Hematopoietic multipotent progenitor cell treated with erythropoietin and hydrocortisone succinate and interleukin-3 and kit ligand, for 6 days (in vitro differentiated cells): ENCODE data around the gene GUCY2F.

Experiments
- DNase-seq: peaks from one replicate; pipeline ENCODE4 v3.0.0-alpha.2; 2015

The GUCY2F gene

DNA sequence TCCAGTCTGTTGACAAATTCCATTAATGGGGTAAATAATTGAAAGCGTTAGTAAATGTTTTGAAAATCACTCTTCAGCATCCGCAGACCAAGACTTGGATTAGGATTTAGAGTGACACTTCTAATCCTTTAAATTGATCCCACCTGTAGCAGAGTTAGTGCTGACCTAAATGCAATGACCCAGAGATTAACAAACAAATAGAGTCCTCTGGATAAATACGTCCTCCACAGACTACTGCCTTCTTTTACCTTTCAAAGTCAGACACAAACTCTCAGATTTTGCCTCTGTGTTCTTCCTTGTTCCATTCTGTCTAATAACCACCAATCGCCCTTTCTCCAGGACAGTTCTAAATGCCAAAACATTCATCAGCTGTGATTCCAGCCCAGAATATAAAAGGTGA, at the start of gene GUCY2F:
GUCY2F (minus strand) TSS at position 101 of the 400 bp plus-strand sequence. CDS start 6,150 bp downstream, outside the sequence.
- DNase-seq = no peak

DNA sequence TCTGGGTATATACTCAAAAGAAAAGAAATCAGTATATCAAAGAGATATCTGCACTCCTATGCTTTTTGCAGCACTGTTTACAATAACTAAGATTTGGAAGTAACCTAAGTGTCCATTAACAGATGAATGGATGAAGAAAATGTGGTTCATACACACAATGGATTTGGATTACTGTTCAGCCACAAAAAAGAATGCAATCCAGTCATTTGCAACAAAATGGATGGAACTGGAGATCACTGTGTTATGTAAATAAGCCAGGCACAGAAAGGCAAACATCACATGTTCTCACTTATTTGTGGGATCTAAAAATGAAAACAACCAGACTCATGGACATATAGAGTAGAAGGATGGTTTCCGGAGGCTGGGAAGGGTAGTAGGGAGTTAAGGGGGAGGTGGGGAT, 37.1 kb upstream of the GUCY2F start:
- DNase-seq = no peak

DNA sequence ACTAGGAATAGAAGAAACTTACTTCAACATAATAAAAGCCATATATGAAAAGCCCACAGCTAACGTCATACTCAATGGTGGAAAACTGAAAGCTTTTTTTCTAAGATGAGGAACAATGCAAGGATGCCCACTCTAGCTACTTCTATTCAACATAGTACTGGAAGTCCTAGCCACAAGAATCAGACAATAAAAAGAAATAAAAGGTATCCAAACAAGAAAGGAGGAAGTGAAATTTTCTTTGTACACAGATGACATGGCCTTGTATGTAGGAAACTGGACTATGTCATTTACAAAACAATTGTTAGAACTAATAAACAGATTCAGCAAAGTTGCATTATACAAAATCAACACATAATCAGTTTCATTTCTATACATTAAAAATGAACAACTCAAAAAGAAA, 29.2 kb upstream of the GUCY2F start:
- DNase-seq = no peak

DNA sequence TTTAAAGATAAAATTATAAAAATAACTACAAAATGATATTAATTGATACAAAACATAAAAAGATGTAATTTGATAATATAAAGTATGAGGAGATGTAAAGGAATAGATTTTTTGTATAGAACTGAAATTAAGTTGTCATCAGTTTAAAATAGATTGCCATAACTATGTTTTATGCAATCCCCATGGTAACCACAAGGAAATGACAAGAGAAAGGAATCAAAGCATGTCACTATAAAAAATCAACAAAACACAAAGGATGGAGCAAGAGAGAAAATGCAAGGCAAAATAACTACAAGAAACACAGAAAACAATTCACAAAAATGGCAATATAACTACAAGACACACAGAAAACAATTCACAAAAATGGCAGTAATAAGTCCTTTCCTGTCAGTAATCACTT, 27.0 kb upstream of the GUCY2F start:
- DNase-seq = no peak

DNA sequence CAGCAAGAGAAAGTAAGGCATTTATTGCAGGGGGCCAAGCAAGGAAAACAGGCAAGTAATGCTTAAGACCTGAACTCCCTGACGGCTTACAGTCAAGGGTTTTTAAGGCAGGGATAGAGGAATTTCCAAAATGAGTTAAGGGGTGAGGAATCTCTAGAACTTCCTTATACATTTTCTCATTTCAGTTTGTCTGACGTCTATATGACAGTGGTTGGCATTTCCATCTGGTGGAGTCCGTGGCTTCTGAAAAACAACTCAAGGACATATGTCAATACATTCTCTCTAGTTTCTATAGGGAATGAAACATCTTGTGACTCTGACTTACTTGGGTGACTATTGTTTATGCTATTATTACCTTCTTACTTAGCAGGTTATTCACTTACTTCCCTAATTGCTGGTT, 19.3 kb upstream of the GUCY2F start:
- no peak for DNase-seq

DNA sequence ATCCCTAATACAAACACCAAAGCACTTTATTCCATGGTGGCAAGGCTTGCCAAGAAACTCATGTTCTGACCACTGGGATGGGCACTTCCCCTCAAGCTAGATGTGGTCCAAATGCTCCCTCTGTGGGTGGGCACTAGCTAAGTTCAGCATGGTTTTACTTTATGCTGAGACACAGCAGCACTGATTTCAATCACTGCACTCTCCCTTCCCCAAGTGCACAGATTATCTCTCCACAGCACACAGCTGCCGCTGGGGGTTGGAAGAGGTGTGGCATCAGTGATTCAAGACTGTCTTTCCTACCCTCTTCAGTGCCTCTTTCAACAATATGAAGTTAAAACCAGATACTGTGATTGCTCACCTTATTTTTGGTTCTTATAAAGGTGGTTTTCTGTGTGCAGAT, 16.5 kb upstream of the GUCY2F start:
- DNase-seq = no peak

DNA sequence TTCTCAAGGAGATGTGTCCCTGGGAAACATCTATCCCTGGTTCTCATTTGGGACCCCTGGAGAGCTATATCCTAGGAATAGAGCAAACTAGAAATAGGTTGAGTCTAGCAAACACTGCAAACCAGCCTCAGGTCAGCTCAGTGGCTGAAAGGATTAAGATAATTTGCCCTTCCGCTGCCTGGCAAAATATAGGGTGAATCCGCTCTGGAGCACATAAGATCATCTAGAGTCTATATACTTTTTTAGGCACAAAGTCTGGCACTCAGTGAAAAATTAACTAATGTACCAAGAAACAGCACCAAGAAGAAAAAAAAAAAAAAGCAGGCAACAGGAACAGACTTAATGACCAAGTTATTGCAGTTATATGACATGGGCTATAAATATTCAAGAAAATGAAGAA, 7.3 kb upstream of the GUCY2F start:
- DNase-seq = no peak

DNA sequence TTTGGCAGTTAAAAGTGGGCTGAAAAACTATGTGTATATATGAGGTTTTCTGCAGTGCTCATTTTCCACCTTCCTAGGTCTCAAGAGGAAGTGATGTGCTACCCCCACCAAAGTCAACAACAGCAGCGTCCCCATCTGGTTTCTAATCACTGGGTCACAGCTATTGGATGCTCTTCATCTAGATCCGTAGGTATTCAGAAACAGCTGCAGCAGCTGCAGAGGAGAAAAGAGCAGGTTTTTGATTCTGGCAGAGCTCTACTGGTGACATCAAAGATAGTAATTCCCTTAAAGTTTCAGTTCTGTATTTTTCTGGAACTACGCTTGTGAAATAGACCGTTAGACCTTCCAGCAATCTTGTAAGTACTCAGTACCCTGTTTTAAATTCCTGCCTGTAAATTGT, 5.8 kb upstream of the GUCY2F start:
- peak; percentile 5 for DNase-seq

DNA sequence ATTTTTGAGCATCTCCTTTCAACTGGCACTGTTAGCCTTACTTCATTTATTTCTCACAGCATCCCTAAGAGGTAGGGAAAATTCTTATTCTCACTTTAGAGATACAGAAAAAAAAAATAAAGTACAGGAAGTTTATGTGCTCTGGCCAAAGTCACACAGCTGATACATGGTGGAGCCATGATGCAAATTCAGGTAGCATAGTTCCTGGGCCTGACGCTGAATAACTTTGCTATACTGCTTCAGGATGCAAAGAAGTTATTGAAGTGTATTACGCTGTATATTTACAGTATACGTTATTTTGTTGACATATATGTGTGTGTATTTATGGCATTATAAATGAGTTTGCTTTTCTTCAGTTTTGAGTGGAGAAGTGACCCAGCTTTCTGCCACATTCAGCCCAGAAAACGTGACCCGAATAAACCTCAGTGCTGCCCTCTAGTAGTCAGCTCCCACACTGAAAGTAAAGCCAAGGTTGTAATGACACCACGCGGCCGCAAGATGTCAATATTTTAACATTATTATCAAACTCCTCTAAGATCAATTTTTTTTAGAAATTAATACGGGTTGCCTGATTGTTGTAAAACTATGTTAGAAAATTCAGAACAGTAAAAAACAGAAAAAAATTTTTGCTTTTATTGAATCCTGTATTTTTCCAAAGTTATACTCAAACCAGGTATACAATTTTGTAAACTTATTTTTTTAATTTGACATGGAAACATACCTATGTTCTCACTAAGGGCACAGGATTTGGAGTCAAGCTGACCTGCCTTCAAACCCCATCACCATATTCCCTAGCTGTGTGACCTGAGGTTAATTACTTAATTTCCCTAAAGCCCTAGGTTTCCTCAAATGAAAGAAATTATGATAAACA, 3.8 kb upstream of the GUCY2F start:
- DNase-seq = peak; percentile 84

DNA sequence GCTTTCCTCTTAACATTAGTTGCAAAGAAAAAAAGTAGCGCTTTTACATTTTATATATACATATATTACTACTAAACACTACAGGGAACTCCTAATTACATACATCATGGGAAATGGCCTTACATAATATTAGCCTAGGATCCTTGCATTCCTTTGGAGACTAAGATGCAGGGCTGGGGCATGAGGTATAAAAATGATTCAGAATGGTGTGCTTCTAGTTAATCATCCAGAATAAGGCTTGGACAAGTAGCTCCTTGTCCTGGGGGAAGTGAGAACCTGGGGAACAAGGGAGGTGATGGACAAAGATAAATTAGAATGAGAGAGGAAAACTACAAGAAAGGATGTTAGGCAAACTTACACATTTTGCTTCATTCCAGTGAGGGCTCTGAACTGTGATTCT, 3.0 kb upstream of the GUCY2F start:
- DNase-seq = no peak

DNA sequence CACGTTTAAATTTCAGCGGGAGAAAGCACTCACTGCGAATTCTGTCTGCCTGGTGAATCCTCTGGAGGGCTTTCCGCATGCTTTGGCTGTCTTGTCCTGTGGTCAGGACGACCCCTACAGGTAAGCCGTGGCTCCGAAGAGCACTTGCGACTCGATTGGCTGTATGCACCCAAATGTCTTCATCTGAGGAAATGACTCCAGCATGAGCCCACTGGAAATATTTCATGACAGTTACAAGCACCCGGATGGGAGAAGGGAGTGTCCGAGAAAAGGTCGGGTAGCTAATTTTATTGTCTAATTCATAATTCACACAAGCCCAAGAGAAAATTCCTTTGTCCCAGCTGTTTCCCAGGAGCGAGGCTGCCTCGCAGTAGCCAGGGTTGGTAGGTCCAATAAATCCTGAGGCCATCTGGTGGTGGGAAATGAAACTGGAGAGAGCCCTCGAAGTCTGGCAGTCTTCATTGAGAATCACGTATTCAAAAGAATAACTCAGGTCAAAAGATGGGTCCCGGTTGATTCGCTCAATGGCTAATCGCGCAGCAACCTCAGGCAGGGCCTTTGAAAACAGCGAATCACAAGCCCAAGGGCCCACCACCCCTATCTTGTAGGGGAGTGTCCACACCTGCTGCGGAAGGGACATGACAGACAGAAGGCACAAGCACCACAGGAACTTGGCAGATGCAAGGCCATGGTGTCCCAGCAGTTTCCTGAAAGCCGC, 6.6 kb downstream of the GUCY2F start:
- peak; percentile 45 for DNase-seq

DNA sequence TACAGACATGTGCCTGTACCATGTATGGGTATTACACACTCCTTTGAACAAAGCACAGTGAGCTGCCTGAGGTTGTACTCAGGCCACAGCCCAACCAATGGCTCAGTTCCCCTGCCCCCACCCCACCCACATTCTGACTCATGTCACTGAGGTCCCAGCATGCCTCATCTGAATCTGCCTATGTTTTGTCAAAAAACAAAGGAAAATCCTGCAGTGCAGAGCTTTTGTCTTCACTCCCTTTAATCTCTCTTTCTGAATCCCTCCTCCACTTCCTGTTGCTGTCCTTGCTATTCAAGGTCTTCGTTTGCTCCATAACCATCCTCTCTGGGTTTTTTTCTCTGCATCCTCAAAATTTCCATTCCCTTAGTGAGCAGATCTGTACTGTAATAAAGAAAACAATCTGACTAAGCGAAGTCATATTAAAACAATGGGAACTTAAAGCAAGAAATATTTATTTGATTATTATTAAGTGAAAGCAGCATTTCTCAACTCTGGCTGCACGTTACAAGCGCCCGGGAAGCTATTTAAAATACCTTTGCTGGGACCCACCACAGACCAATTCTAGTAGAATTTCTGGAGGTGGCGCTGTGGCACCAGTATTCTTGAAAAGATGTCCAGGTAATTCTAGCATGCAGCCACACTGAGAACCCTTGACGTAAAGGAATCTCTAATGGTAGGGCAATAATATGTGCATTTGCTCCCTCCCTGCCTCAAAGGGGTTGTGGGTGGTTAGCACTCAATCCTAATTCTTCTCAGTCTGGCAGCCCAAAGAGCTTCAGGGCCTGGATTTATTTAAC, 8.7 kb downstream of the GUCY2F start:
- peak; percentile 50 for DNase-seq

DNA sequence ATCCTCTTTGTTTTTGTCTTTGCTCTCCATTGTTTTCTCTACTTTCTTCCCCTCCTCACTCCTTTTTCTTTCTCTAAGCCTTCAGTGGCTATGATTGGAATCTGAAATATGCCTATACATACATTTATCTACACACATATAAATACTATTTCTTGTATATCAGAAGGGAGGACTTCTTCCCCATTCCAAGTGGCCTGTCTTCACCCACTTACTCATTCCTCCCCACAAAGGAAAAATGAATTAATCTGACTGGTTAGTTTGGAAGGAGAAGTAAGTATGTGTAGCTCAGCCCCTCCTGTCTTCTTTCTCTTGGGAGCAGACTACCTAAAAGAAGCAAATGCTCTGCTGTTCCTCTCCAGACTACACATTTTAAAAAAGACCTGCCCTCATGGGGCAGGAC, 17.7 kb downstream of the GUCY2F start:
- DNase-seq = no peak

DNA sequence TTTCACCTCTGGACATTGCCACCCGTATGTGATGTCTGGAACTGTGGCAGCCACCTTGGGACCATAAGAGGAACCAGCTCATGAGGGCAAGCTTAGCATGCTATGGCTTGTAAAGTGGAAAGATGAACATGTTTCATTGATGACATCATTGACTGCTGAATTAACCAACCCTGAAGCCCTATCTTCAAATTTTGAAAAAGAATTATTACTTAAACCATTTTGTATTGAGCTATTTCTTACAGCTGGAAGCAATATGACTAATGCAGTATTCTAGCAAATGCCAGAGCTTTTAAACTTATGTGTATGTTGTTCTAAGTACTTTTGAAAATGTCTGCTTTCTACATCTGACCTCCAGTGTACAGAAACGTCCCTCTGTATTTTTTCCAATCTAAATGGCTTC, 18.1 kb downstream of the GUCY2F start:
- no peak for DNase-seq

DNA sequence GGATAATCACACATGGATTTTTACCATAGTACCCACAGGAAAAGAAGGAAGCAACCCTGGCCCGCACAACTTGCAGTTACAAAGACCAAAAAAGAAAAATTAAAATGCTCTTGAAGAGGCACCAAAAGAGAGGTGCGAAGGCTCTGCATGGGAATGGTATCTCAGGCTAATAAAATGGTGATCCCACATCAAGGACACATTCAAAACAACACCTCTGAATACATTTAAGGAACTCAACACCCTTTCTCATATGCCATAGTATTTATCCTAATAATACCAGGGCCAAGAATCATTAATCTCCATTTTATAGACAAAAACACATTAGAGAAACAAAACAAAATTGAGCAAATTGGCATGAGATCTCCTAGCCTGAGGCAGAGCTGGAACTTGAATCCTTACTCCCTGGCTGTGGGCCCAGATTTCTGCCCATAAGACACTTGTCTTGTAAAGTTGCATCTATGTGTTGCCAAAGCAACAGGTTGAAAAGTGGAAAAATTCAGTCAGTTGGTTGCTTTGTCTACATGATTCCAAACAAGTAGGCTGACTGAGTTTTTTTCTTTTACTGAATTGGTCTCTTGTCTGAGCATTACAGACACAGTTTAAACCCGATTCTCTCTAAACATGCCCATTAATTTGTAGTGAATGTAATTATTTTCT, 33.5 kb downstream of the GUCY2F start:
- no peak for DNase-seq

DNA sequence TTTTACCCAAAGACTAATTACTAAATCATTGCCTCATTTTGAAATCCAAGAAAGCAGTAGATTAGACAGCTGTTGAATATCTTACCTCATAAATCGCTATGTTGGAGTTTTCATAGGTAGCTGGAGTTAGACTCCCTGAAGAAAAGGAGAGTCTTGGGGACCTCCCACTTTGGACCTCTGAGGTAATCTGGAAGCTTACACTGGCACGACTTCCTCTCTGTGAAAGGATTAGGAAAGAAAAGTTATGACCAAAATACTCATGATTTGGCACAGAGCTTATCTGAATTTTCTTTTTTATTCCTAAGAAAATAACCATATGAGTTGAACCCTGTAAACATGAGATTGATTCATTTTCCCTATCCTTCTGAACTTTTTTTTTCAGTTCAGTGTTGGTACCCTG, 40.6 kb downstream of the GUCY2F start:
- no peak for DNase-seq

DNA sequence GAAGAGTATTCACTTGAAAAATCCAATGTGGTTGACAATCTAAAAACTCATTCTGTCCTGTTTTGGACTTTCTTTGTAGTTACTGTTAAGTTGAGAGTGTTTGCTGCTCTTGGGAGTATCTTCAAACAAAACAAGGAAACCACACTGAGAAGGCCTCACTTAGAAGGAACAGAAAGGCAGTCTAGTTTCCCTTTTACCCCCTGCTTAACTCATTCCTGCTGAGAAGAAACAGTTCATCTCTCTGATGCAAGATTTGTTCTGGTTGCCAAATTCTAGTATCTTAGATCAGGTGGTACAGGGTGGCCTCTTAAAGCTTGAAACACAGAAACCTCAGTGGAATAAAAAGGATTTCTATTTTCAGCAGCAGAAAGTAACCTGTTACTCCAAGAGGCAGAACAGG, 41.4 kb downstream of the GUCY2F start:
- DNase-seq = no peak

DNA sequence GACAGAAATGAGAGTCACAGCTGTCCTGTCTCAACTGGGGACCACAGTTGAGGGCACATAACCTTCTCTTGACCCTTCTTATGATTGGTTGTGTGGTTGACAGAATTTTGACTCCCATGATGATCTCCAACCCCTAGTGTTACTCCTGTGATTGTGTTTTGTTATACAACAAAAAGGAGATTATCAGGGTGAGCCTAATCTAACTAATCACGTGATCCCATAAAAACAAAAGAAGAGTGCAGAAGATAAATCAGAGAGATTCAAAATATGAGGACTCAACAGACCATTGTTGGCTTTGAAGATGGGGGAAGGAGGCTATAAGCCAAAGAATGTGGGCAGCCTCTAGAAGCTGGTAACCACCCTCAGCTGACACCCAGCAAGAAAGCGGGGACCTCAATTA, 72.7 kb downstream of the GUCY2F start:
- DNase-seq = no peak

DNA sequence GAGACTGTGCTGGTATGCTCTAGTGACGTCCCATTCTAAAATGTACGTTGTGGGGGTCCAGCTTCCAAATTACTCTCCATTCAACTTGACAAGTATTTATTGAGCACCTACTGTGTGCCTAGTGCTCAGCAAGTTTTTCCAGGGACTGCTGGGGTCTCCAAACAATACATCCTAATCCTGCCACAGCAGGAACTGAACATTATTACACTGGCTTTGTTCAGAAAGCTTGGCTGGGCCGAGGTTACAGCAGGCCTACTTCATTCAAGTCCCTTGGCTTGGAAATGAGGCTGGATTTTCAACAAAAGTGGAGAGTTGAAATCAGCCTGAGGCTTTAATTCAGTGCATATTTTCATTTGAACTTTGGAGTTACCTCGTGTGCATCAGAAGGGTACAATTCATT, 78.0 kb downstream of the GUCY2F start:
- no peak for DNase-seq

DNA sequence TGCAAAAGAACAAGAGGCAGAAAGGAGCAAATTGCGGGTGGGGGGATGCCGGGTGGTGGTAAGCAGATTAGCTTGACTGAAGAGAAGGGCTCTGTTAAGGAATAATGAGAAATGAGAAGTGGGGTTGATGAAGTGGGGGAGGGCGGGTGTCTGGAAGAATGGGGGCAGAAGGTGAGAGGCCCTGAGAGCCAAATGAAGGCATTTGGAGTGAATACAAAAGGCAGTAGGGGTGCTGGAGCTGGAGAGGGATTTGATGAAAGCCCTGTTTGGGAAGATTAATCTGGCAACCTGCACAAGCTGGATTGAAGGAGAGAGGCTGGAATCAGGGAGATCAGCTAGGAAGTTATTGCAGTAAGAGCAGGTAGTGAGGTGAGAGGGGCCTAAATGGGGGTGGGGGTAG, 82.1 kb downstream of the GUCY2F start:
- DNase-seq = no peak

DNA sequence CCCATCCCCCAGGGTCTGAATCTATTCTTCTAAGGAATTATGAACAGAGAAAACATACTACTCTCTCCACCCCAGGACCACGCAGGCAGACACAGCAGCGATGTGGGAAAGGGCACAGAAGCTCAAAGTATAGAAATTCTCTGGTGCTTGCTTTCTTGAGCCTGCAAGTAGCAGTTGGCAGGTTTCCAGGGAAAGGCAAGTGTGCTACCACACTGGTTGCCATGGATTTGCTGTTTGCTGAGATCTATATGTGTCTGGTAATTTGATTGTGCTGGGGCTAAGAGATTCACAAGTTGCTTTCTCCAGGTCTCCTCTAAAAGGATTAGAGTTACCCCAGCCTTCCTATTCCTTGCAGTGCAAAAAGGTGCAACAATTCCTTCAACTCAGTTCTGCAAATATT, 83.1 kb downstream of the GUCY2F start:
- no peak for DNase-seq

DNA sequence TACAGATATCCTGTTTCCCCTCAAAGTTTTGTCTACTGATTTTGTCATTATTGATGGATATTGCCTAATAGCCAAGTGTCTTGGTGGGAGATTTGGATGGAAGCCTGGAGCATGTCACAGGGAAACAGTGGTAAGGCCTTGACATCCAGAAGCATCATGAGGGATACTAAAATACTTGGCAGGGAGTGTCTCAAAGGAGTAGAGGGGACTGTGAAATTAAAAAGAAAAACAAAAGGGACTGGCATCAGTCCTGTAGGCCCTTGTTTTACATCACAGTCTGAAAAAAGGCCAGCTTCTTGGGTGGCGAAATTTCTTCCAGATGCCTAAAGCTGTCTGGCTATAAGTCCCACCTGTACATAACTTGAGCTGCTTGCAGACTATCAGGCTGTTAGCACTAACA, 83.8 kb downstream of the GUCY2F start:
- no peak for DNase-seq

DNA sequence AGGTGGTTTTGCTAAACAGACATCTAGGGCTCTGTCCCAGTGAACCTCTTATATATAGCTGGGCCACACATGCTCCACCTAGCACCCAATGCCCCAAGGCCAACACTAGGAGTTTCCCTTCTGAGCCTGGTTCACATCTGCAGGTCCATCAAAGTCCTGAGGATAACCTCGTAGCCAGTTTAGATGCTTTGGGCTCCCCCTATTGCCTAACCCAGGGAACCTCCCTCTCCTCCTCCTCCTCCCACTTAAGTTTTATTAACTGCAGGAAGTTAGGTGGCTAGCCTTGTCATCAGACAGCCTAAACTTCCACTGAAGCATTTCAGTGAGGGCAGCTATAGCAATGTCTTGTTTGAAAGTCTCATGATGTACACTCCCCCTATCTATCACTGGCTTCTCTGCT, 88.0 kb downstream of the GUCY2F start:
- DNase-seq = peak; percentile 15
